Fibroblast of the conjunctiva (primary cell): Measurements from ENCODE around the gene ADAMTS20.
"Not testable (repeated sequence)": the region's sequence is repeated elsewhere in the genome, so short reads cannot be mapped to it uniquely, and the experiment has no call there.

ENCODE experiments used
- DNase-seq: peaks from one replicate; pipeline ENCODE4 v3.0.0-alpha.2; 2010; ENCODE audit warnings: low read depth

Gene ADAMTS20

GRCh38 chr12:43551971-43552559 lies at the start of gene ADAMTS20:
TSS of gene ADAMTS20 (minus strand) at chr12:43552203. CDS start at chr12:43551921, 282 bp downstream.
- no peak for DNase-seq

GRCh38 chr12:43599708-43600107 lies 47.7 kb upstream of the ADAMTS20 start:
- DNase-seq = no peak

DNA sequence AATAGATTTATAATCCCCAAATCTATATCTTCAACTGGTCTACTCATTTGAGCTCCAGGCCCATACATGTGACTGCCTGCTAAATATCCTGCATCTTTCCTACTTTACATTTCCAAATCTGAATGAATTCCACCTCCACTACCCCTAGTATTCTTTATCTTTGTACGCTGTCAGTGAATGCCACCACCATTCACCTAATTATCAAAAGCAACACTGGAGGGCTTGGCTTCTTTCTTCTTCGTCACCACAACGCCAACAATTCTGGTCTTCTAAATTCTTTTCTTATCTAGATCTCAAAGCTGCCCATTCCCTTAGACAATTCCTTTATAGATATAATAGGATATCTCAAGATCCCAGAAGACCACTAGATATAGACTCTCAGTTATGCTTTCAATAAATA lies 47.1 kb upstream of the ADAMTS20 start:
- DNase-seq = no peak

DNA sequence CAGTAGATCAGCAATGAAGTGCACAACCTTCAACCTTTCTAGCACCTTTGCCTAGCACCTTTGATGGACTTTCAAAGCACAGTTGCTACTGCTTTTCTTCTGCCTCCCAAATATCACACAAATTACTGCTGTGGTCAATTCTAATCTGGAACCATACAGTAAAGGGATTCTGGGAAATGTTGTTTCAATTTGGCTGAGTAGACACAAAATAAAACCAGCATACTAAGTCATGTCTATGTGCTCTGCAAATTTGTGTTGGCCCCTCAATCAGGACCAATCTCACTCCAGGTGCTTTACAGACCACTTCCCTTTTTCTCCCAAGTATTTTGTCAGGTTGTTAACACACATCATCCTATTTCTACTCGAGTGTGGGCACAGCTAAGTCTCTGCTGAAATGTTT lies 38.3 kb upstream of the ADAMTS20 start:
- no peak for DNase-seq

- no peak for DNase-seq
Observed at GRCh38 chr12:43586646-43587245, 34.7 kb upstream of the ADAMTS20 start.

DNA sequence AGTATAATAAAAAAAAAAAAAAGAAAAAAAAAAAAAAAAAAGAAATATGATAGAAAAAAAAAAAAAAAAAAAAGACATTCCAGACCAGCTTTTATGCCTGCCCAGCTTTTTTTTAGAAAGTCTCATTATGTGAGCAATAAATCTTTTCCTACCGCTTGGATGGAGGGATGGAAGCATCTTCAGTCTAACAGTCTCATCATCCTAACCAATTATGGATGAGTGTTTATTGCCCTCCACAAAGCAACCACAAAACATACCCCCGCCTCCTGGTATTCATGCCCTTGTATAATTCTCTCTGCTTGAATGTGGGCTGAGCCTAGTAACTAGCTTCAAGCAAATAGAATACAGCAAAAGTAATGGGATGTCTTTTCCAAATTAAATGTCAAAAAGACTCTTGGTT lies 33.7 kb upstream of the ADAMTS20 start:
- no peak for DNase-seq

DNA sequence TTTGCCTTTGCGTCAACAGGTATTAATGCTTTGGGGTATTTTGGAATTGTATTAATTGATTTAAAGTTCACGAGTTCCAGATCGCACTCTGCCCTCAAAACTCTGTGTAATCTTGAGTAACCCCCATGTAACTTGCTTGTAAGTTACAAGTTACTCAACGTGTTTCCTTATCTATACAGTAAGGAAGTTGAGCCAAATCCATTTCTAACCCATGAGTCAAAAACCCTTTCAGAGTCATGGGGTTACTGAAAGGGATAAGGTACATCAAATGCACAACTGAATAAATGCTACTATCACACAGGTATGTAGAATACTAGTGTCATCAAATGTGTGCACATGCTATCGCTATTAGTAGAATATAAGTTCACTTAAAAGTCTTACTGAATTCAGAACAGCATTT lies 28.6 kb upstream of the ADAMTS20 start:
- DNase-seq = no peak

- DNase-seq = no peak
Observed at GRCh38 chr12:43579206-43579605, 27.2 kb upstream of the ADAMTS20 start.

- DNase-seq = no peak
Observed at GRCh38 chr12:43578782-43579181, 26.8 kb upstream of the ADAMTS20 start.

DNA sequence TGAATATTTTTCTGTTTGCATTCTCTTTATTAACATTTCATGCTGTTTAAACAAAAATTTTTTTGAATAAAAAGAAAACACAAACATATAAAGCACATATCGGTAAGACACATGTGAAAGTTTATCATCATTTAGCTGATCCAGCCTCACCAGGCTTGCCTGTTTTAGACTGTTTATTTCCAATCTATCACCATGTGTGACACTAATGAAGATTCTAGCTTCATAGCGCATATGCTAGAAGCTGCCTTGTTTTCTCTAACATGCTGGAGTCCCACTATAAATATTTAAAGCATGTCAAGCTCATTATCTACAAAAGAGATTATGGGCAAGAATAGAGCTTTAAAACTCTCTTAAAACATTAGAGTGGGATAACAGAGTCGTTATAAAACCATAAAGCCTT lies 25.4 kb upstream of the ADAMTS20 start:
- no peak for DNase-seq

DNA sequence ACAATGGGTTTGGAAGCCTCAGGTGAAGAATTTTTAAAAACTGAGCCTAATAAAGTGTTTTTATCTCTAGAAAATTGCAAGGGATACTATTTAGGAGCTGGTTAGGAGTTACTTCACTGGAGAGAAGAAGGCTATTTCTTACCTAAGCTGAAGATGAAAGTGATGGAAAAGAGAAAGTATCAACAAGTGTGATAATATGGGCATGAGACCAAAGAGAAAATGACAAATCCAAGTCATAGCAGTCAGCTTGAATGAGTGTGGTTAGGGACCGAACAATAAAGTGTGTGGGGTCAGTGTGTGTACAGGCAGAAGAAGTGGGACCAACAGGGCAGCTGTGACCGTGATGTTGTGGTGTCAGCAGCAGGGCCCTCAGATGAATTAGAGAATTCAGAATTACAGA lies 24.2 kb upstream of the ADAMTS20 start:
- no peak for DNase-seq

DNA sequence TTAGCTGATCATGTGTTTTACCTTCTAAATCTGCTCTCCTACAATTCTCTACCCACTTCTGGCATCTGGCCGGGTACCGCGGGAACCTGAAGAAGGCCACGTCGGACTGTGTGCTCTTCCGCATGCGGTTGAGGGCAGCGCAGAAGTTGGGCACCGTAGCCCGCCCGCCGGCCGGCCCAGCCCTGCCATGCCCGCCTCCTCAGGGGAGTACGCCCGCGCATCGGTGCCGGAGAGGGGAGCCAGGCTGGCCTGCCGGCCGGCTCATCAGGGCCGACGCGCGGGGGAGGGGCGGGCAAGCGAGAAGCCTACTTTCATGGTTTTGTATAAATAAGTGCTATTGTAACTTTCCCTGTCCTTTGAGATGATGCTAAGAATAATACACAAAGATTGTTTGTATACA lies 19.9 kb upstream of the ADAMTS20 start:
- DNase-seq = no peak

- DNase-seq = no peak
Observed at GRCh38 chr12:43556057-43556456, 4.1 kb upstream of the ADAMTS20 start.

- DNase-seq = no peak
Observed at GRCh38 chr12:43551279-43551970, 578 bp downstream of the ADAMTS20 start.

GRCh38 chr12:43550831-43551271 lies 1.2 kb downstream of the ADAMTS20 start:
- no peak for DNase-seq

DNA sequence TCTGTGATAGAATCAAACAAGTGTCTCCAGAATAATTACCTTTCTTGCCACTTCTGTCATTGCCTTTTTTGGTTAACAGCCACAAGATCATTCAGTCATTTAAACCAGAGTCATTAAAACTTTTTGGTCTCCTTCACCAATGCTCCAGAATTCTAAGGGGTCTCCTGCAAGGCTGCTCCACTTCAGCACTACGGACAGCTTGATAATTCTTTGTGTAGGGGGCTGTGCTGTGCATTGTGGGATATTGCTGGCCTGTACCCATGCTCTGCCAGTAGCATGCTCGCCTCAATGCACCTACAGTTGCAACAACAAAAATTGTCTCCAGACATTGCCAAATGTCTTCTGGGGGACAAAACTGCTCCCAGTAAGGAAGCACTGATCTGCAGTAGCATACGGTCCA lies 7.3 kb downstream of the ADAMTS20 start:
- no peak for DNase-seq

GRCh38 chr12:43540470-43540869 lies 11.5 kb downstream of the ADAMTS20 start:
- DNase-seq = no peak

- not testable (repeated sequence) for DNase-seq
Observed at GRCh38 chr12:43537675-43538074, 14.3 kb downstream of the ADAMTS20 start.

DNA sequence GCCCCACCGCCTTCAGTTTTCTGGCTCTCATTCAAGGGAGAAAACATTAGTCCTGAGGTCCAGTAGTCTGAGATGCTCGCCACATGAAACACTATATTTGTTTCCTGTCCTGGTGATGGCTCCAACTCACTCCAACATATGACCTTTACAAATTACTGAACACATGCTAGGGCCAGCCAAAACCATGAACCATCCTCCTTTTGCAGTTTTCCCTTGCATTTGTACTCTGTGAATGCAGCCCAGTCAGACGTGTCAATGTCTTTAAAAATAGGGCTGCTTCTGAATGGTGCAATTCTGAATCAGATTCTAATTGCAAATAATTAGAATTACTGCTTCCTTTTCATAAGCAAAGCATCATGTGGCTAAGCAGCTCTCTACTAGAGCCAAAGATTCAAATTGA lies 36.0 kb downstream of the ADAMTS20 start:
- DNase-seq = no peak

- DNase-seq = peak; percentile 17
Observed at GRCh38 chr12:43501703-43502102, 50.3 kb downstream of the ADAMTS20 start.

GRCh38 chr12:43493261-43493797 lies 58.7 kb downstream of the ADAMTS20 start:
- DNase-seq = no peak

DNA sequence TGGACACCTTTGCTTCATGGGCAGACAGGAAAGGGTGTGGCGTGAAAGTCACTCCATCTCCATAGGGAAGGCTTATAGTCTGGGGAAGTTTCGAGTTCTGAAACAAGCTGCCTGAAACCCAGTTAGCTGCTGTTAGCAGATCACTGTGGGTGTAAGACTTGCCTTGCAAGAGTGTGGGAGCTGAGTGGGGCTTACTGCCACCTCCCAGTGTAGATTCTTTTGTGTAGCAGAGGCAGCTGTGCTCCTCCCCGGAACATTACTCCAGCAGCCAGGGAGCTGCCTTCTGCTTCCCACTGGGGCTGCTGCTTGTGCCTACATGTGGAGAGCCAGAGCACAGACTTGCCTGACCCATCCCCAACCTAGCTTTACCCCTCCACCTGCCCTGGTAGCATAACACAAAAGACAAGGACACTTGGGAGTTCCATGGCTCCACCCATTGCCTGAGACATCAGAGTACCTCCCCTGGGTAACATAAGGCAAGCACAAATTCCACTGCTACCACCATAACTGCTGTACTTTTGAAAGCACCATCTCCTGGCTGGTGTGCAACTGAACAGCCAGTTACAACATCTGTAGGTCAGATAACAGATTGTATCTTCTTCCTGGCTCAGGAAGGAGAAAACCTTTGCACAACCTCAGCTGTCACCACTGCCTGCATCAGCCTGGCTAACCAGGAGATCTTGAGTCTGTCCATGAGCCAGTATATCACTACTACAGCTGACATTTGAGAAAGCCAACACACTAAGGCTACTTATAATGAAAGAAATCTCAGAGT lies 69.5 kb downstream of the ADAMTS20 start:
- DNase-seq = no peak
